Amygdala (tissue), 56 donors: Measurements from ENCODE around the gene ZNF414.
"Not testable (repeated sequence)": the region's sequence is repeated elsewhere in the genome, so short reads cannot be mapped to it uniquely, and the experiment has no call there.

Experiments
- DNase-seq, 56 donors: peaks; one replicate each; lab custom pipeline; 2025; lab: John Stamatoyannopoulos, UW

ZNF414 gene, protein sequence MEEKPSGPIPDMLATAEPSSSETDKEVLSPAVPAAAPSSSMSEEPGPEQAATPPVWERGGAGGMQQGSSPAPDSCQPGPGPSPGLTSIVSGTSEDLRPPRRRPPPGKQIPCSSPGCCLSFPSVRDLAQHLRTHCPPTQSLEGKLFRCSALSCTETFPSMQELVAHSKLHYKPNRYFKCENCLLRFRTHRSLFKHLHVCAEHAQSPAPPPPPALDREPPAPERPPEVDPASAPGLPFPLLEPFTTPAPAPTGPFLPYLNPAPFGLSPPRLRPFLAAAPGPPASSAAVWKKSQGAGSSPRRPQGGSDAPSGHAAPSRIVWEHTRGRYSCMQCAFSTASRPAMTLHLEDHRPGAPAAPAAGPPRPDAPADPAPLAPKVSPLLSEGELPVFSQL

DNA sequence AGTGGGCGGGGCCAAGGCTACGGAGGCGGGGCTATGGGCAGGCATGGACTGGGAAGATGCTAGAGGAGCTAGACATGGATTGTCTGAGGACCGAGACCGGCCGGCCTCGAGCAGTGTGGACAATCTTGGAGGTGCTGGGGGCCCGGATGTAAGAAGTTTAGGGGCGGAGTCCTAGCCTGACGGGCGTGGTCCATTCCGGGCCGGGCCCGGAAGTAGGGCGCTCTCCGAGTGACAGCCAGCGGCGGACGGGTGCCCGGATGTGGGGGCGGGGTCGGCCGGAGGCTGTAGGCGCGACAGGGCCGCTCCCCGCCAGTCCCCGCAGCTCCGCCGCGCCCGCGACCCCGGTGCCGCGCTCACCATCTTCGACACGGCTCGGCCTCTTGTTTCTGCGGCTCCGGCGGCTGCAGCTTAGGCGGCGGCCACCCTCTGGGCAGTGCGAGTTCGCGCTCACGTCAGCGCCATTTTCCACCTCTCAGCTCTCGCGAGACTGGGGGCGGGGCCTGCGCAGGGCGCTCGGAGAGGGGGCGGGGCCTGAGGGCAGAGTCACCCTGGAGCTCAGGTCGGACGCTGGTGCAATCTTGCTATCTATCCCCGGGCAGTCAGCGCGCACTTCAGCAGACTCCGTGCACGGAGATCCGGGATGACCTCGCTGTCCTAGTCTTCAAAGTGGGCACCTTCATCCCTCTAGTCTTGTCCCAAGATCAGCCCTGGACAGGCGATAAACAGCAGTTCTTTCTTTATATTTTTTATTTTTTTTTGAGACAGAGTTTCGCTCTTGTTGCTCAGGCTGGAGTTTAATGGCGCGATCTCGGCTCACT is at the start of gene ZNF414:
Gene ZNF414 (minus strand): TSS at position 481 of the 818 bp plus-strand sequence. CDS start 121 bp downstream, at position 360.
- DNase-seq: peak; percentile 73 to 99 (median 92)

DNA sequence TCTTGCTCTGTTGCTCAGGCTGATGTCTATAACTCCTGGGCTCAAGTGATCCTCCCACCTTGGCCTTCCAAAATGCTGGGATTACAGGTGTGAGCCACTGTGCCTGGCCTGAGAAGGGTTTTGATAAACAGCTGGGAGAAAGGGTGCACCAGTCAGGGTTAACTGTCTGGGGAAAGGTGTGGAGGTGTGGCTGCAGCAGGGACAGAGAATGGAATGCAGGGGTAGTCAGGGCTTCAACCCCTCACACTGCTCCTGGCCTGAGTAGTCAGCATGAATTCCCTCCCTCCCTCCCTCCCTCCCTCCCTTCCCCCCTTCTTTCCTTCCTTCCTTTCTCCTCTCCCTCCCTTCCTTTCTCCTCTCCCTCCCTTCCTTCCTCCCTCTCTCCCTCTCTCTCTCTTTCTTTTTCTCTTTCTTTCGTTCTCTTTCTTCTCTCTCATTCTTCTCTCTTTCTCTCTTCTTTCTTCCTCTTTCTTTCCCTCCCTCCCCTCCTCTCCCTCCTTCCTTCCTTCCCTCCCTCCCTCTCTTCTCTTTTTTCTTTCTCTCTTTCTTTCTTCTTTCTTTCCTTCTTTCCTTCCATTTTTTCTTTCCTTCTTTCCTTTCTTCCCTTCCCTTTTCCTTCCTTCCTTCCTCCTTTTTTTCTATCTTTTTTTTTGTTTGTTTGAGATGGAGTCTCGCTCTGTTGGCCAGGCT is 47.3 kb upstream of the ZNF414 start:
- DNase-seq: no peak

DNA sequence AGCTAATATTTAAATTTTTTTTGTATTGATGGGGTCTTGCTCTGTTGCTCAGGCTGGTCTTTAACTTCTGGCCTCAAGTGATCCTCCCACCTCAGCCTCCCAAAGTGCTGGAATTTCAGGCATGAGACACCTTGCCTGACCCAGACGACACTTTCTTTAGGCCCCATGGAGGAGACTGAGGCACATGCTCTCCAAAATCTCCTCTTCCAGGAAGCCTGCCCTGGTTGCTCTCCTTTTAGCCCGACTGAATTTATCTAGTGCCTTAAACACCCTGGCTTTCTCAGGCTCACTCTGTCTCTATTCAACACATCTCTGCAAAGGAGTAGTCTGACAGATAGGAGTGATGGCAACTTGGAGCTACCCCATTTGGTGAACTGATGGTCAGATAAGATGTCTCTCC is 44.4 kb upstream of the ZNF414 start:
- no peak for DNase-seq

DNA sequence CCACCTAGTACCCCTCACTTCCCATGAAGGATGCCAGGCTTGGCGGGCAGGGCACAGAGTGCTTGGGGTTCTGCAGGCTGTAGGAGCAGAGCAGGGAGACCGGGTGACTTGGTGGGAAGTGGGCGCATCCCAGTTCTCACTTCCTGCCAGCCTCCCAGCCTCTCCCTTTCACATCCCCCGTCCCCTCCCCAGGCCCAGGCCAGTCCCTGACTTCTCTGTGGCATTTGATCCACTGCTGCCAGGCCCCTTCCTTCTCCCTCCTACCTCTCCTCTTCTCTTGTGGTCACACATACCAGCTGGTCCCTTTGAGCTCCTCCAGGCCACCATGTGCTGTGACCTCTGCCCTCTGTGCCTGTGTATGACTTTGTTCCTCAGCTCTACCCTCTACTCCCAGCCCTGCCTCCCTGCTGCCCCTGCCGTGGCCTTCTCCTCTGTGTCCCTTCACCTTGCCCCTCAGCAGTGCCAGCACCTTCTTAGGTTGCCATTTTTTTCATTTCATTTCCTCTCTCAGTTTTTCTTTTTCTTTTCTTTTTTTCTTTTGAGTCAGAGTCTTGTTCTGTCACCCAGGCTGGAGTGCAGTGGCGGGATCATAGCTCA is 43.8 kb upstream of the ZNF414 start:
- DNase-seq: no peak

DNA sequence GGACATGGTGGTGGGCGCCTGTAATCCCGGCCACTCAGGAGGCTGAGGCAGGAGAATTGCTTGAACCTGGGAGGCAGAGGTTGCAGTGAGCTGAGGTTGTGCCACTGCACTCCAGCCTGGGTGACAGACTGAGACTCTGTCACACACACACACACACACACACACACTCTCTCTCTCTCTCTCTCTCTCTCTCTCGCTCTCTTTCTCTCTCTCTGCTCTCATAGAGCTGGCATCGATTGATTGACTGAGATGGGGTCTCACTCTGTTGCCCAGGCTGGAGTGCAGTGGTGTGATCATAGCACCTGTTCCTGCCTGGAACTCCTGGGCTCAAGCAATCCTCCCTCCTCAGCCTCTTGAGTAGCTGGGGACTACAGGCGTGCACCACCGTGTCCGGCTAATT is 39.8 kb upstream of the ZNF414 start:
- DNase-seq: not testable (repeated sequence)

DNA sequence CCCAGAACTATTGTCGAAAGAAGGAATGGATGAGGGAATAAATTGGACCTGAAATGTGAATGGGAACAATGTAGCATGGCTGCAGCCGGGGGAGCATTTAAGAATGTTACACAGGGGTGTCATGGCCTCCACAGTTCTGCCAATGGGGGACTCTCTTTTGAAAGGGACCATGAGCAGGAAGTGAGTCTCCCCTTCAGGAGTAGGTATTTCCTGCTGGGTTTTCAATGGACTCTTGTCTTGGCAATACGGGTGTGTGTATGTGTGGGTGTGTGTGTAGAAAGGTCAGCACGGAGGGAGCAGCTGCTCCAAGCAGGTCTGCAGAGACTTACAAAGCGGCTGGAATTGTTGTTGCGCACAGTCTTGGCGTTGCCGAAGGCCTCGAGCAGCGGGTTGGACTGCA is 38.8 kb upstream of the ZNF414 start:
- no peak for DNase-seq

DNA sequence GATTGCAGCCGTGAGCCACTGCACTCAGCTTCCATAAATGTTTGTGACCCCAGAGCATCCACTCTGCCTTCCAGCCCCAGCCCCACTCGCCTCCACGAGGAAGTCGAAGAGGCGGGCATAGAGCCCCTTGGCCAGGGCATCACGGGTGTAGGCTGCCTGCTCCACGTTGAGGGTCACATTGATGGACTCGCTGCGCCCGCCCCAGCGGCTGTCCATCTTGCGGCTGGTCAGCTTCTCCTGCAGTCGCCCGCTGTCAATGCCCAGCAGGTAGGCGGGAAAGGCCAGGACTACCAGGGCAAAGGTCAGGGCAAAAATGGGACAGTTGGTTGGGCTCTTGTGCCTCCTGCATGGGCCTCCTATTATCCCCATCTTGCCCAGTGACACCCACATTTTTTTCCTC is 36.1 kb upstream of the ZNF414 start:
- DNase-seq: no peak

DNA sequence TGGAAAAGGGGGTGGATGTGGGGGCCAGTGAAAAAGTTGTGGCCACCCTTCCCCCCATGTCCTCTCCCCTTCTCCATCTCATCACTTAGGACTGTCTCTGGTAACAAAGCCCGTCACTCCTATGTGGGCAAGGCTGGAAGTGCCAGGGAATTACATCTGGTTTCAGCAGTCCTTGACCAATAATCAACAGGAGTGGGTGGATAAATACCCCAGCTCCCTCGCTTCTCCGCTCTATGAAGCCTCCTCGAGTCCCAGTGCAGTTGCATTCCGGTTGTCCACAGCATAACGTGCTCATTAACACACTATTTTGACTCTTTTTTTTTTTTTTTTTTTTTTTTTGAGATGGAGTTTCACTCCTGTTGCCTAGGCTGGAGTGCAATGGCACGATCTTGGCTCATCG is 31.8 kb upstream of the ZNF414 start:
- DNase-seq: no peak

DNA sequence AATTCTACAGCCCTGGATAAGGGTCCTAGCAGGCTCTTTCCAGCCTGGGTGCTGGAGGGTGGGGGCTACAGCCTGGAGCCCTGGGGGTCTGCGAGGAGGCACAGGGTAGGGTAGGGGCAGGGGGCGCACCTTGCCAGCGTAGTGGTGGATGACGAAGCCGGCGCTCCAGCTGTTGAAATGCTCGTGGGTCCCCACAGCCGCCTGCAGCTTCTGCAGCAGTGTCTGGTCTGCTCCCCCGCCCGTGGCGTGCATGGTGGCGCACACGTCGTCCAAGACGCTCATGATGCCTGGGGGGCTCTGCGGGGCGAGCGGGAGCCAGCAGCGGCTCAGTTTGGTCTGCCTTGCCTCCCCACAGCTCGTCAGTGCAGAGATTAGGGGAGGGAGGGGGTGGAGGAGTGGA is 30.2 kb upstream of the ZNF414 start:
- DNase-seq: no peak

DNA sequence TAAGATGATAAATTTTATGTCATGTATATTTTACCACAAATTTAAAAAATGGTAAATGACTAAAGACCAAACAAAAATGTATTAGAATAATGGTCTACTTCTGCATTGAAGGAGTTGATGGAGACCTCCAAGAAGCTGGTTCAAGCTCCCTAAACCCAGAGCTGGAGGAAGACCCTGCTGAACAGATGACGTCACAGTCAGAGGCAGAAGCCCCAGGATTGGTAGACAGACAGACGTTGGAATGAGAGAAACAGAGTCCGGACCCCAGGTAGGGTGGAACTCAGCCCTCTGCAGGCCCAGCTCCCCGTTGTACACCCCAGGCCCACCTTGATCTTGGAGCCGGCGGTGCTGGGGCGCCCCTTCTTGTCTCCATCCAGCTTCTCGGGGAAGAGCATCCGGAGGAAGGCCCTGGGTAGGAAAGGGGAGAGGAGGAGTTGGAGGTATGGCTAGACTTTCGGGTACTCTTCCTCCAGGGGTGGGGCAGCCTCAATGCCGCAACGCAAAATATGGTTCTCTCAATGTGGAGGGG is 25.7 kb upstream of the ZNF414 start:
- no peak for DNase-seq

DNA sequence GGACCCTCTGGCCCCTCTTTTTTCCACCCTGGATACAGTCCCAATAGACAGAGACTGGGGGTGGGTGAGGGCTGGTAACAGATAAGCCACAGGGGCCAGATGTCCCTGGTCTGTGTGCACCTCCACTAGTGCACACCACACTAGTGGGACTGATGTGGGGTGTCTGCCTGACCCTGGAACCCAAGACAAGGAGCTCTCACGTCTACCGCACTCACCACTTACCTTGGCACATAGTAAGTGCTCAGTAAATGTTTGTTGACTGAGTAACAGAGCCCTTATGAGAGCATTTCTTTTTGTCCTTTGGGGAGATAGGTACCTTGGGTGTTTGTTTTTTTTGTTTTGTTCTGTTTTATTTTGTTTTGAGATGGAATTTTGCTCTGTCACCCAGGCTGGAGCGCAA is 23.1 kb upstream of the ZNF414 start:
- no peak for DNase-seq

DNA sequence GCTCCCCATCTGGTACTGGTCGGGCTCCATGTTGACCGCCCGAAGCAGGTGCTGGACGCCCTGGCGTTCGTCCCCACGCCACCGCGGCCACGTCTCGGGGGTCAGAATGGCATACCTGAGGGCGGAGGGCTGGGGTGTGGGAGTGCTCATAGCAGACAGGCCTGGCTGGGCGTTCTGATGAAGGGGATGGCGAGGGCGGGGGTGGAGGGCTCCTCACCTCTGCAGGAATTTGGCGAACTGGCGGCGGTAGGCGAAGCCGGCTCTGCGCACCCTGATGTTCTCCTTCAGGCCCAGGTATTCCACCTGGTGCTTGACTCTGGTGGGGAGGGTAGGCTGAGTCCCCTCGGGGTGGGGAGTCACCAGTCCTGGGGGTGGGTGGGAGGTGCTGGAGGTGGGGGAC is 22.3 kb upstream of the ZNF414 start:
- no peak for DNase-seq

DNA sequence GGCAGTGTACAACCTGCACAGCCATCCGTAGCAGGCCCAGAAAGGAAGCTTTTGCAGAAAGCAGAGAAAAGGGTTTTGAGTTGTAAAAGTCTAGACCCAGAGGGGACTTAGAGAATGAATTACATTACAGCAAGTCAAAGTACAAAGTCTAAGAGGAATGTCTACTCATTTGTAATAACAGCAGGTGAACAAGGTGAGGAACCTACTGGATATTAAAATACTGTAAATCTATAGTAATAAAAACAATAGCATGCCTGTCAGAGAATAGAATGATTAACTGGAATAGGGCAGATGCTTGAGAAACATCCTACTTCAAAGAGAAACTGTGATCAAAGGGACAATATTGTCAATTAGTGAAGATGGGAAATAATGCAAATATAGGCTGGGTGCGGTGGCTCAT is 18.3 kb upstream of the ZNF414 start:
- DNase-seq: no peak

DNA sequence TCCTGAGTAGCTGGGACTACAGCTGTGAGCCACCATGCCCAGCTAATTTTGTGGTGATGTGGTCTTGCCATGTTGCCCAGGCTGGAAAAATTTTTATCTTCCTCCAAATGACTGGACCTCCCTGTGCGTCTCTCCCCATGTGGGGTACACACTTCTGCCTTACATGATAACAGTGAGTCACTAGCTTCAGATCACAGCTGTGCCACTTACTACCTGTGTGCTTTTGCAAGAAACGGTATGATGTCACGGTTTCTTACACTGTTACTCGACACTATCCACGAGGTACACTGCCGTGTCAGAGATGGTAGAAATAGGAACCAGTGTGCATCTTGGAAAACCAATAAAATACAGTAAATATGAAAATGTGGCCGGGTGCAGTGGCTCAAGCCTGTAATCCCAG is 17.5 kb upstream of the ZNF414 start:
- no peak for DNase-seq

DNA sequence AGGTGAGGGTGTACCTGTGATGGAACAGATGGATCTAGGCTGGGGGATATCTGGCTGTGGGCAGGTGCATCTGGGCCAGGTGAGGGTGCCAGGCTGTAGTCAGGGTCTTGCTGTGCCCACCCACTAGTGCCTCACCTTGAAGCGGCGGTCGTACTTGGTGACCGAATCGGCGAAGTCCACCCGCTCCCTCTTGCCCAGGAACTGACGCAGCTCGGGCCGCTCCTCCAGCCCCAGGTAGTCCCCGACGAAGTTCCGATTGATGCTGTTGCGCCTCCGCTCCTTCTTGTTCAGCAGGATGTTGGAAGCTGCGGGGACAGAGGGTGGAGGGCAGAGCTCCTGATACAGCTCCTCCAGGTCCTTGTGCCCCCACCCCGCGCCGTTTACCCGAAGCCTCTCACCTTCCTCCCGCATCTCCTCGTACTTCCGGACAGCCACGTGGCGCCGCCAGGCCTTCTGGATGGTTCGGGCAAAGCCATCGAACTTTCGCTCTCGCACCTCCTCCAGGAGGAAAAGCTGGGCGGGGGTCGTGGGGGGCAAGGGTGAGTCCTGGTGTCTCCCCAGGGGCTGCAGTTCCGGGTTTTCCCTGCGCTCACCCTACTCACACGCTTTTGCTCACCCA is 16.2 kb upstream of the ZNF414 start:
- DNase-seq: no peak

DNA sequence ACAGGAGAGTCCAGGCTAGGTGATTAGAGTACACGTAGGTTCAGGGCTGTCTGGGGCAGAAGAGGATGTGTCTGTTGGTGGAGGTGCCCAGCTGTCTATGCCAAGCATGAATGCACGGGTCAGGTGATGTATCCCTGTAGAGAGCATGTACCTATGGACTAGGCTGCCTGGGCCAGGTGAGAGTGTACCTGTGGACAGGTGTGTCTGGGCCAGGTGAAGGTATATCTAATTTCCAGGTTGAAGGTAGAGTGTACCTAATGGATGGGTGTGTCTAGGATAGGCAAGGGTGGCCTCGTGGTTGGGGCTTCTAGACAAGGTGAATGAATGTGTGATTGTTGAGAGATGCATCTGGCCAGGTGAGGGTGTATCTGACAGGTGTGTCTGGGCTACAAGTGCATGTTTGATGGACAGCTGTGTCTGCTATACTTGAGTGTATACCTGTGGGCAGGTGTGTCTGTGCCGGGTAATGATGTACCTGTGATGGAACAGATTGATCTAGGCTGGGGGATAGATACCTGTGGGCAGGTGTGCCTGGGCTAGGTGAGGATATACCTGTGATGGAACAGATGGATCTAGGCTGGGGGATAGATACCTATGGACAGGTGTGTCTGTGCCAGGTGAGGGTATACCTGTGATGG is 15.5 kb upstream of the ZNF414 start:
- DNase-seq: no peak

DNA sequence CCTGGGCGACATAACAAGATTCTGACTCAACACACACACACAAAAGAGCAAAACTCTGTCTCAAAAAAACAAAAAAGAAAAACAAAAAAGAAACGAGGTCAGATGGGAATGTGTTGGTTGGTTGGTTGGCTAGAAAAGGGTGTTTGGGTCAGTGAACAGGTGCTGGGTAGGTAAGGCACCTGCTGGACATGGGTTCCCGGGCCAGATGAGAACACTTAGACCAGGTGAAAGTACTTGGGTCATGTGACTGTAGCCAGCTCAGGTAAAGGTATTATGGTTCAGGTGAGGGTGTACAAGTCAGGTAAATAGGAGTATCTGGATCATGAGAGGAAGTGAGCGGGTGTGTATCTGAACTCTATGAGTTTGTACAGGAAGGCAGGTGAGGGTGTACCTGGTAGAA is 14.5 kb upstream of the ZNF414 start:
- DNase-seq: no peak

DNA sequence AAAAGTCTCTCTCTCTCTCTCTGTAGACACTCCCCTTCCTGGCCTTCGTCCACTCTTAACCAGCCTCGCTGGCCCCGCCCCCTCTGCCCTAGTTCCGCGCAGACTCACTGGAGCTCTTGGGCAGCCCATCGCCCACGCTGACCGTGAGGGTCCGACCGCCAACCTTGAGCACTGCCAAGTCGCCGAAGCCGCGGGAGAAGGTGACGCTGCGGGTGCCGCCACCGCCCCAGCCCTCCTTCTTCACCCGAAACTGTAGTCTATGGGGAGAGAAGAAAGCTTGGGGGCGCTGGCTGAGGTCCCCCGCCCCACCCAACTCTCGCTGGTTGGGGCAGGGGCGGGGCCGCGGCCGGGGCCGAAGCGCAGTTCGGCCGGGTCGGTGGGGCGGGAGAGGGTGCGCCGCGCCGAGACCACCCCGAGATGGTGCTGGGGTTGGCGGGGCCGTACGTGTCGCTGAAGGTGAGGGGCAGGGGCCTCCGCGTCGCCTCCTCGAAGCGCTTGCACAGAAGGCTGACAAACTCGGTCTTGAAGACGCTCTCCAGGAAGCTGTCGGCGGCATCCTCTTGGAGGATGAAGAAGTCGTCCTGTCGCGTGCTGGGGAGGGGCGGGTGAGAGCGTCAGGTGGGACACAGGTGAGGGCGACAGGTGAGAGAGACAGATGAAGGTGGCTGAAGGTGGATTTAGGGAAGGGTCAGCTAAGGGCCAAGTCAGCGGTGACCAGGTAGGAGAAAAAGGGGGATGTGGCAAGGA is 12.6 kb upstream of the ZNF414 start:
- peak in 53 of 56 donors; percentile 21 to 89 (median 72) for DNase-seq

DNA sequence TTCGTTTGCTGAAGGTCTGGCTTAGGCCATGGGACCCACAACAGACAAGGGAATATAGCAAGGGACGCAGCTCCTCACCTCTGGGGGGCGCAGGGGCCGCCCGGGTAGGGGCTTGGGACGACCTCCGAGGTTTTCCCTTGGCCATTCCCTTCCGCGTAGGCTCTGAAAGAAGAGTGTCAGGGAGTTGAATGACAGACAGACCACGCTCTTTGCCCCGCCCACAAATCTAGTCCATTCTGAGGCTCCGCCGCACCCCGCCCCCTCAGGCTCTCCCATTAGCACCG is 11.4 kb upstream of the ZNF414 start:
- no peak for DNase-seq
